ENCODE measurements around the gene CDC42SE2.

Gene CDC42SE2

GRCh38 chr5:131263648-131264450 lies at the start of gene CDC42SE2:
TSS of gene CDC42SE2 (plus strand) at chr5:131264053. CDS start at chr5:131359494, 95,441 bp downstream.
- Mint-ChIP-seq H3K27me3 (ENCODE audit: low read depth) (no peaks in the 10 kb centered on the region), H3K9me3 (no peaks in the 10 kb centered on the region), H3K36me3 (ENCODE audit: low read depth) (peaks cover 31% of the 10 kb centered on the region), H3K4me3 (peak within 1 kb of the TSS; percentile 86), H3K4me1 (ENCODE audit: low read depth) (peaks cover 20% of the 10 kb centered on the region), H3K27ac (peak within 1 kb of the TSS; percentile 86)

GRCh38 chr5:131214609-131215227 lies 49.1 kb upstream of the CDC42SE2 start:
- Mint-ChIP-seq H3K27me3 (ENCODE audit: low read depth) (no peaks in the 10 kb centered on the region), H3K9me3 (no peaks in the 10 kb centered on the region), H3K4me1 (ENCODE audit: low read depth) (peaks cover 44% of the 10 kb centered on the region), H3K4me3 (no peak overlapping the region), H3K27ac (no peak overlapping the region), H3K36me3 (ENCODE audit: low read depth) (peaks cover 10% of the 10 kb centered on the region)

GRCh38 chr5:131217791-131218190 lies 46.1 kb upstream of the CDC42SE2 start:
- Mint-ChIP-seq H3K27ac (no peak overlapping the region), H3K27me3 (ENCODE audit: low read depth) (no peaks in the 10 kb centered on the region), H3K36me3 (ENCODE audit: low read depth) (peaks cover 9% of the 10 kb centered on the region), H3K9me3 (no peaks in the 10 kb centered on the region), H3K4me1 (ENCODE audit: low read depth) (peaks cover 29% of the 10 kb centered on the region), H3K4me3 (no peak overlapping the region)

- no peaks in the 10 kb centered on the region for H3K27me3 Mint-ChIP-seq (ENCODE audit: low read depth)
- no peaks in the 10 kb centered on the region for H3K9me3 Mint-ChIP-seq
- H3K4me3 Mint-ChIP-seq: no peak overlapping the region
- H3K27ac Mint-ChIP-seq: no peak overlapping the region
- peaks cover 9% of the 10 kb centered on the region for H3K36me3 Mint-ChIP-seq (ENCODE audit: low read depth)
- peaks cover 29% of the 10 kb centered on the region for H3K4me1 Mint-ChIP-seq (ENCODE audit: low read depth)
These were observed 45.5 kb upstream of the CDC42SE2 start for GRCh38 chr5:131218392-131218791.

- Mint-ChIP-seq H3K36me3 (ENCODE audit: low read depth) (peaks cover 7% of the 10 kb centered on the region), H3K27me3 (ENCODE audit: low read depth) (no peaks in the 10 kb centered on the region), H3K4me1 (ENCODE audit: low read depth) (peaks cover 17% of the 10 kb centered on the region), H3K27ac (no peak overlapping the region), H3K9me3 (no peaks in the 10 kb centered on the region), H3K4me3 (no peak overlapping the region)
These were observed 43.3 kb upstream of the CDC42SE2 start for GRCh38 chr5:131220566-131220965.

GRCh38 chr5:131221008-131221703 lies 42.7 kb upstream of the CDC42SE2 start:
- H3K36me3 Mint-ChIP-seq (ENCODE audit: low read depth): peaks cover 7% of the 10 kb centered on the region
- H3K4me3 Mint-ChIP-seq: no peak overlapping the region
- H3K4me1 Mint-ChIP-seq (ENCODE audit: low read depth): peaks cover 17% of the 10 kb centered on the region
- no peaks in the 10 kb centered on the region for H3K9me3 Mint-ChIP-seq
- H3K27me3 Mint-ChIP-seq (ENCODE audit: low read depth): no peaks in the 10 kb centered on the region
- H3K27ac Mint-ChIP-seq: no peak overlapping the region

GRCh38 chr5:131221888-131222287 lies 42.0 kb upstream of the CDC42SE2 start:
- H3K9me3 Mint-ChIP-seq: no peaks in the 10 kb centered on the region
- no peak overlapping the region for H3K4me3 Mint-ChIP-seq
- H3K4me1 Mint-ChIP-seq (ENCODE audit: low read depth): peaks cover 14% of the 10 kb centered on the region
- H3K27ac Mint-ChIP-seq: no peak overlapping the region
- no peaks in the 10 kb centered on the region for H3K27me3 Mint-ChIP-seq (ENCODE audit: low read depth)
- peaks cover 7% of the 10 kb centered on the region for H3K36me3 Mint-ChIP-seq (ENCODE audit: low read depth)

GRCh38 chr5:131222731-131223130 lies 41.1 kb upstream of the CDC42SE2 start:
- H3K4me1 Mint-ChIP-seq (ENCODE audit: low read depth): peaks cover 11% of the 10 kb centered on the region
- no peak overlapping the region for H3K27ac Mint-ChIP-seq
- H3K27me3 Mint-ChIP-seq (ENCODE audit: low read depth): no peaks in the 10 kb centered on the region
- peaks cover 3% of the 10 kb centered on the region for H3K36me3 Mint-ChIP-seq (ENCODE audit: low read depth)
- H3K9me3 Mint-ChIP-seq: no peaks in the 10 kb centered on the region
- H3K4me3 Mint-ChIP-seq: no peak overlapping the region

GRCh38 chr5:131223751-131224386 lies 40.0 kb upstream of the CDC42SE2 start:
- H3K27me3 Mint-ChIP-seq (ENCODE audit: low read depth): no peaks in the 10 kb centered on the region
- no peaks in the 10 kb centered on the region for H3K9me3 Mint-ChIP-seq
- H3K4me3 Mint-ChIP-seq: no peak overlapping the region
- peaks cover 6% of the 10 kb centered on the region for H3K4me1 Mint-ChIP-seq (ENCODE audit: low read depth)
- no peak overlapping the region for H3K27ac Mint-ChIP-seq
- H3K36me3 Mint-ChIP-seq (ENCODE audit: low read depth): peaks cover 3% of the 10 kb centered on the region

GRCh38 chr5:131224387-131225201 lies 39.3 kb upstream of the CDC42SE2 start:
- H3K4me1 Mint-ChIP-seq (ENCODE audit: low read depth): peaks cover 3% of the 10 kb centered on the region
- H3K36me3 Mint-ChIP-seq (ENCODE audit: low read depth): peaks cover 3% of the 10 kb centered on the region
- no peak overlapping the region for H3K27ac Mint-ChIP-seq
- H3K4me3 Mint-ChIP-seq: no peak overlapping the region
- H3K27me3 Mint-ChIP-seq (ENCODE audit: low read depth): no peaks in the 10 kb centered on the region
- H3K9me3 Mint-ChIP-seq: no peaks in the 10 kb centered on the region

- Mint-ChIP-seq H3K4me1 (ENCODE audit: low read depth) (peaks cover 3% of the 10 kb centered on the region), H3K4me3 (no peak overlapping the region), H3K36me3 (ENCODE audit: low read depth) (peaks cover 3% of the 10 kb centered on the region), H3K27me3 (ENCODE audit: low read depth) (no peaks in the 10 kb centered on the region), H3K27ac (no peak overlapping the region), H3K9me3 (no peaks in the 10 kb centered on the region)
These were observed 38.4 kb upstream of the CDC42SE2 start for GRCh38 chr5:131225282-131225974.

GRCh38 chr5:131226899-131227298 lies 37.0 kb upstream of the CDC42SE2 start:
- Mint-ChIP-seq H3K36me3 (ENCODE audit: low read depth) (no peaks in the 10 kb centered on the region), H3K9me3 (no peaks in the 10 kb centered on the region), H3K27me3 (ENCODE audit: low read depth) (no peaks in the 10 kb centered on the region), H3K27ac (no peak overlapping the region), H3K4me1 (ENCODE audit: low read depth) (peaks cover 4% of the 10 kb centered on the region), H3K4me3 (no peak overlapping the region)

- H3K9me3 Mint-ChIP-seq: no peaks in the 10 kb centered on the region
- H3K27ac Mint-ChIP-seq: no peak overlapping the region
- H3K36me3 Mint-ChIP-seq (ENCODE audit: low read depth): no peaks in the 10 kb centered on the region
- no peaks in the 10 kb centered on the region for H3K27me3 Mint-ChIP-seq (ENCODE audit: low read depth)
- no peak overlapping the region for H3K4me3 Mint-ChIP-seq
- H3K4me1 Mint-ChIP-seq (ENCODE audit: low read depth): peaks cover 4% of the 10 kb centered on the region
These were observed 35.2 kb upstream of the CDC42SE2 start for GRCh38 chr5:131228646-131229045.
